Measurements from ENCODE around the gene TNS2.

The TNS2 gene

GRCh38 chr12:53044896-53045695, 4.8 kb upstream of the TNS2 start:
- DNase-seq (ENCODE audit: low read depth), result no peak

- no peak for DNase-seq (ENCODE audit: low read depth)
These were observed 4.2 kb upstream of the TNS2 start for GRCh38 chr12:53045696-53046045.

- peak; percentile 87 for DNase-seq (ENCODE audit: low read depth)
These were observed 3.1 kb upstream of the TNS2 start for GRCh38 chr12:53046655-53047220.

GRCh38 chr12:53047221-53048032, 2.4 kb upstream of the TNS2 start:
- peak; percentile 72 for DNase-seq (ENCODE audit: low read depth)

GRCh38 chr12:53048033-53048779, 1.7 kb upstream of the TNS2 start:
- peak; percentile 36 for DNase-seq (ENCODE audit: low read depth)

GRCh38 chr12:53048780-53049401, 974 bp upstream of the TNS2 start:
- DNase-seq (ENCODE audit: low read depth), result peak; percentile 49

GRCh38 chr12:53050426-53051057, 677 bp downstream of the TNS2 start:
- DNase-seq (ENCODE audit: low read depth), result no peak

GRCh38 chr12:53051058-53051880, 1.4 kb downstream of the TNS2 start:
- peak; percentile 76 for DNase-seq (ENCODE audit: low read depth)

GRCh38 chr12:53051881-53052412, 2.1 kb downstream of the TNS2 start:
- DNase-seq (ENCODE audit: low read depth), result no peak

GRCh38 chr12:53052419-53053217, 2.8 kb downstream of the TNS2 start:
- peak; percentile 51 for DNase-seq (ENCODE audit: low read depth)

- peak; percentile 36 for DNase-seq (ENCODE audit: low read depth)
These were observed 3.6 kb downstream of the TNS2 start for GRCh38 chr12:53053218-53054111.

- peak; percentile 89 for DNase-seq (ENCODE audit: low read depth)
These were observed 4.4 kb downstream of the TNS2 start for GRCh38 chr12:53054112-53054878.

GRCh38 chr12:53055471-53056266, 5.8 kb downstream of the TNS2 start:
- no peak for DNase-seq (ENCODE audit: low read depth)

GRCh38 chr12:53056296-53056695, 6.4 kb downstream of the TNS2 start:
- DNase-seq (ENCODE audit: low read depth), result no peak

GRCh38 chr12:53056901-53057300, 7.0 kb downstream of the TNS2 start:
- no peak for DNase-seq (ENCODE audit: low read depth)

- DNase-seq (ENCODE audit: low read depth), result no peak
These were observed 8.1 kb downstream of the TNS2 start for GRCh38 chr12:53057816-53058500.

Data from ELR (cell line).